SK-N-MC (cell line): ENCODE data around the gene ZNF732.
"Not testable (repeated sequence)": the region's sequence is repeated elsewhere in the genome, so short reads cannot be mapped to it uniquely, and the experiment has no call there.

Source experiments
- DNase-seq: peaks from one replicate; pipeline ENCODE4 v3.0.0-alpha.2; 2011; ENCODE audit warnings: low read depth, low spot score
- H3K27ac ChIP-seq: fragments of 200-600 bp; sonication (generic); 2 replicates; pipeline ENCODE4 v1.5.1; 2016; ENCODE audit warnings: mixed run types
- H3K36me3 ChIP-seq: fragments of 200-600 bp; sonication (generic); 2 replicates; pipeline ENCODE4 v1.6.1; 2017; ENCODE audit warnings: antibody characterized with exemption, low read length, mixed read lengths; ENCODE audit not compliant: insufficient read depth
- H3K4me3 ChIP-seq: fragments of 200-600 bp; sonication (generic); 2 replicates; pipeline ENCODE4 v1.5.1; 2016
- H3K9ac ChIP-seq: fragments of 200-600 bp; sonication (generic); 2 replicates; pipeline ENCODE4 v1.8.0; 2017; ENCODE audit warnings: mixed run types, mixed read lengths; ENCODE audit not compliant: insufficient read length
- H3K9me3 ChIP-seq: fragments of 200-600 bp; sonication (generic); 2 replicates; pipeline ENCODE4 v1.6.1; 2017; ENCODE audit warnings: low read depth, mild to moderate bottlenecking, antibody characterized with exemption, low read length, moderate library complexity, mixed read lengths
- EZH2 ChIP-seq: fragments of 200-600 bp; sonication (generic); IDR thresholded peaks from one replicate; pipeline ENCODE4 v1.6.1; 2017; ENCODE audit warnings: antibody characterized with exemption
- FOXP2 ChIP-seq: optimal IDR thresholded peaks from 2 replicates; pipeline ENCODE3; 2011; ENCODE audit warnings: mild to moderate bottlenecking, moderate library complexity; ENCODE audit not compliant: insufficient read depth; ENCODE audit errors: extremely low read length, control extremely low read depth
- POLR2AphosphoS5 ChIP-seq: IDR thresholded peaks from 2 replicates; pipeline ENCODE4 v1.6.1; 2012; ENCODE audit warnings: mild to moderate bottlenecking, low read depth, low read length, borderline replicate concordance

The ZNF732 gene

GRCh38 chr4:242121-242848, 63.0 kb downstream of the ZNF732 start:
- no peaks in the 10 kb centered on the region for H3K9me3 ChIP-seq
- DNase-seq = peak; percentile 18
- no peak overlapping the region for H3K27ac ChIP-seq
- TF ChIP-seq POLR2AphosphoS5 (no peak), FOXP2 (no peak), EZH2 (no peak)
- H3K36me3 ChIP-seq = no peaks in the 10 kb centered on the region
- no peak overlapping the region for H3K9ac ChIP-seq
- H3K4me3 ChIP-seq = peak overlapping the region; percentile 74

DNA sequence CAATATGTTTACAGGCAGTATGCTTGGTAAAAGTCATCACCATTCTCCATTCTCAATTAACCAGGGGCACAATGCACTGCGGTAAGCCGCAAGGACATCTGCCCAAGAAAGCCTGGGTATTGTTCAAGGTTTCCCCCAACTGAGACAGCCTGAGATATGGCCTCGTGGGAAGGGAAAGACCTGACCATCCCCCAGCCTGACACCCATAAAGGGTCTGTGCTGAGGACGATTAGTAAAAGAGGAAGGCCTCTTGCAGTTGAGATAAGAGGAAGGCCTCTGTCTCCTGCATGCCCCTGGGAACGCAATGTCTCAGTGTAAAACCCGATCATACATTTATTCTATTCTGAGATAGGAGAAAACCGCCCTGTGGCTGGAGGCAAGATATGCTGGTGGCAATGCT, 63.9 kb downstream of the ZNF732 start:
- not testable (repeated sequence) for H3K9me3 ChIP-seq, DNase-seq, H3K27ac ChIP-seq, H3K4me3 ChIP-seq, H3K9ac ChIP-seq, H3K36me3 ChIP-seq

- DNase-seq = no peak
- Histone ChIP-seq H3K4me3 (no peak overlapping the region), H3K27ac (no peak overlapping the region), H3K9me3 (no peaks in the 10 kb centered on the region), H3K9ac (no peak overlapping the region), H3K36me3 (no peaks in the 10 kb centered on the region)
- TF ChIP-seq POLR2AphosphoS5 = no peak
- TF ChIP-seq FOXP2 = no peak
- TF ChIP-seq EZH2 = no peak
These were observed 69.2 kb downstream of the ZNF732 start for GRCh38 chr4:236028-236427.

DNA sequence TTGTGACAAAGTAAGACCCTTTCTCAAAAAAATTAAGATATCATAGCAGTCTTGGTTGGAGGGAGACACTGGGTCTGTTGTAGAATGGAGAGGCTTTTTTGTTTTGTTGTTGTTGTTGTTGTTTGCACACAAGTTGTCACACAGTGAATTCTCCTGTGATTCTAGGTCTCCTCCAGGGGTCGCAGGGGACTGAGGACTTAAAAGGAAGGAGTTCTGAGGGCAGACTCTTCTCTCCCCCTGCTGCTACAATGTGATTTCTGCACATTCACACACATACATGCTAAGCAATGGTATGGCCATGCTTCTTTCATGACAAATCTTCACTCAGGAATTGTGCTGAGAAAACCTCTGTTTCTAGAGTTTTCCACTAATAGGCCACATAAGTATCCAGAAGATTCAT, 71.1 kb downstream of the ZNF732 start:
- DNase-seq = no peak
- Histone ChIP-seq H3K4me3 (no peak overlapping the region), H3K9me3 (no peaks in the 10 kb centered on the region), H3K36me3 (no peaks in the 10 kb centered on the region), H3K27ac (no peak overlapping the region), H3K9ac (no peak overlapping the region)
- TF ChIP-seq EZH2 (no peak), POLR2AphosphoS5 (no peak), FOXP2 (no peak)

GRCh38 chr4:223913-224497, 81.3 kb downstream of the ZNF732 start:
- Histone ChIP-seq H3K27ac (no peak overlapping the region), H3K4me3 (no peak overlapping the region), H3K36me3 (no peaks in the 10 kb centered on the region), H3K9ac (no peak overlapping the region), H3K9me3 (no peaks in the 10 kb centered on the region)
- DNase-seq = no peak
- TF ChIP-seq POLR2AphosphoS5 (no peak), EZH2 (no peak), FOXP2 (no peak)
